ENCODE measurements around the gene VASH2. TPM values are rescaled to one million over a fixed set of nuclear protein-coding genes. Genes with fewer than 3 reads are reported as not detected.
A peak's percentile ranks its signal among the peaks of the same experiment; 100 is the strongest.

Gene VASH2
- total RNA-seq, 1 experiment from 2014 or later = 3.2 TPM

DNA sequence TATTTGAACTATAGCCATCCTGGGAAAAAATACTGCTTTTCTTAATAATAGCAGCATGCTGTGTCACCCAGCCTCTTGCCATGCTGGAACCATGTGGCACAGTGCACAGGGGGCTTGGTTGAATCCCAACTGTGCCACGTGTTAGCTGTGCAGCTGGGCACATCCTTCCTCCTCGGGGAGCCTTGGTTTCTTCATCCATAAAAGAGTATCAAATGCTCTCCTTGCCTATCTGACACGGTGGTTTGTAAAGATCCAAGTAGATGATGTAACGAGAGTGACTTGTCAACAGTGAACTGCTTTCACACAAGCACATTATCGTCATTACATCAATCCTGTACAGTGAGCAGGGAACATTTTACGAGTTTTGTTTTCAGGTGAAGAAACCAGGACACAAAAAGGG, 24.4 kb downstream of the VASH2 start:
- intact Hi-C loops (cut with micrococcal nuclease; ENCODE audit: unreplicated experiment) = no loop called here
- BruUV-seq (replicated peaks) = no TSS peak
- Histone ChIP-seq H3K4me3 (ENCODE audit: low read depth, low read length) (no peak overlapping the region), H3K27me3 (replicated peaks; ENCODE audit: control insufficient read depth, insufficient read depth, low read length) (no peaks in the 10 kb centered on the region), H3K9me3 (no peaks in the 10 kb centered on the region), H3K4me1 (no peaks in the 10 kb centered on the region), H3K36me3 (ENCODE audit: control insufficient read depth, insufficient read depth, low read length) (no peaks in the 10 kb centered on the region)
- TF ChIP-seq, protein P1, sequence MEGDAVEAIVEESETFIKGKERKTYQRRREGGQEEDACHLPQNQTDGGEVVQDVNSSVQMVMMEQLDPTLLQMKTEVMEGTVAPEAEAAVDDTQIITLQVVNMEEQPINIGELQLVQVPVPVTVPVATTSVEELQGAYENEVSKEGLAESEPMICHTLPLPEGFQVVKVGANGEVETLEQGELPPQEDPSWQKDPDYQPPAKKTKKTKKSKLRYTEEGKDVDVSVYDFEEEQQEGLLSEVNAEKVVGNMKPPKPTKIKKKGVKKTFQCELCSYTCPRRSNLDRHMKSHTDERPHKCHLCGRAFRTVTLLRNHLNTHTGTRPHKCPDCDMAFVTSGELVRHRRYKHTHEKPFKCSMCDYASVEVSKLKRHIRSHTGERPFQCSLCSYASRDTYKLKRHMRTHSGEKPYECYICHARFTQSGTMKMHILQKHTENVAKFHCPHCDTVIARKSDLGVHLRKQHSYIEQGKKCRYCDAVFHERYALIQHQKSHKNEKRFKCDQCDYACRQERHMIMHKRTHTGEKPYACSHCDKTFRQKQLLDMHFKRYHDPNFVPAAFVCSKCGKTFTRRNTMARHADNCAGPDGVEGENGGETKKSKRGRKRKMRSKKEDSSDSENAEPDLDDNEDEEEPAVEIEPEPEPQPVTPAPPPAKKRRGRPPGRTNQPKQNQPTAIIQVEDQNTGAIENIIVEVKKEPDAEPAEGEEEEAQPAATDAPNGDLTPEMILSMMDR (IDR thresholded peaks at IDR 0.05; ENCODE audit: insufficient read depth in 1 of 2, low read depth in 1 of 2, low read length in 1 of 2, severe bottlenecking in 1 of 2, unreplicated experiment in 1 of 2) = no peak
- no peak for DNase-seq
- Mint-ChIP-seq H3K27ac (ENCODE audit: unreplicated experiment) (no peak overlapping the region), H3K4me3 (ENCODE audit: unreplicated experiment) (no peak overlapping the region), H3K27me3 (ENCODE audit: insufficient read depth, unreplicated experiment) (no peaks in the 10 kb centered on the region), H3K9me3 (ENCODE audit: unreplicated experiment) (no peaks in the 10 kb centered on the region), H3K4me1 (ENCODE audit: low read depth, unreplicated experiment) (no peaks in the 10 kb centered on the region), H3K36me3 (ENCODE audit: insufficient read depth, unreplicated experiment) (no peaks in the 10 kb centered on the region)
- ChIA-PET CTCF (no interaction called here), POLR2A (no interaction called here)

DNA sequence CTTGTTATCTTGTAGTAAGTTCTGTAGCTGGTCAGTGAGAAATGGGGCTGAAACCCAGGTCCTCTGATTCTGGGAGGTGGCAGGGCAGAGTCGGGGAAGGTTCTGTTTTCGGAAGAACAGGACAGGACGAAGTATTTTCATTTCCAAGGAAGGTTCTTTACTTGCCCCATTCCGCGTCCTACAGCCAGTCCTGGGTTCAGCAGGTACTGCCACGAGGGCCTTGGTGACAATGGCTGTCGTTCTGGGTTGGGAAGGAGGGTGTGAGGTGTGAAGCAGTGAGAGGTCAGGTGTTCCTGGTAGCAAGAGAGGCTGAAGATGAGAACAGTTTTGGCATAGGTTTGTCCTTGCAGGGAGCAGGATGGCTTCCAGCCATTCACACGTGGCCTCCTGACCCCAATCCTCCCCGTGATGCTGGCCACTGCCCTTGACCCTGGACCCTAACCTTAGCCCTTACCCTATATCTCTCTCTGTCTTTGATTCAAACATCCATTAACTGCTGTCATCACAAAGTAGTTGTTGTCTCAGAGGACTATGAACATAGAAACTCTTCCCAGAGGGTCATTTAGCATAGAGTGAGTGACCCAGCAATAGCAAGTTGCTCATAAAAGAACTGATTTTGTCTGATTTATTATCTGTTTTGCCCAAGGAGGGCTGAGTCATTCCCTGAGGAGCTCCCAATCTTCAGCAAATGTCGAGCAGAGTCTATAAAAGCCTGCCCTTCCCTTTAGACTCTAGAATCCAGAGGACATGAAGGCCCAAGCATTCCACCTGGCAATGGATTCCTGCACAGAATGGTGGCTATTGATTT, 25.0 kb downstream of the VASH2 start:
- no peaks in the 10 kb centered on the region for H3K9me3 ChIP-seq

GRCh38 chr1:212976586-212976985, 26.2 kb downstream of the VASH2 start:
- TF ChIP-seq, protein P1 (IDR thresholded peaks at IDR 0.05; ENCODE audit: insufficient read depth in 1 of 2, low read depth in 1 of 2, low read length in 1 of 2, severe bottlenecking in 1 of 2, unreplicated experiment in 1 of 2) = no peak
- DNase-seq = no peak
- Mint-ChIP-seq H3K36me3 (ENCODE audit: insufficient read depth, unreplicated experiment) (no peaks in the 10 kb centered on the region), H3K4me1 (ENCODE audit: low read depth, unreplicated experiment) (no peaks in the 10 kb centered on the region), H3K9me3 (ENCODE audit: unreplicated experiment) (no peaks in the 10 kb centered on the region), H3K27me3 (ENCODE audit: insufficient read depth, unreplicated experiment) (no peaks in the 10 kb centered on the region), H3K4me3 (ENCODE audit: unreplicated experiment) (no peak overlapping the region), H3K27ac (ENCODE audit: unreplicated experiment) (peak overlapping the region; percentile 31)
- H3K4me3 ChIP-seq (ENCODE audit: low read depth, low read length) = no peak overlapping the region
- CTCF ChIA-PET = interaction anchor here (0.6 kb wide), 1 partner anchor 29 kb away, joined by 6 read pairs; no protein-coding TSS in a partner anchor
- intact Hi-C loops (cut with micrococcal nuclease; ENCODE audit: unreplicated experiment) = no loop called here
- H3K9me3 ChIP-seq = no peaks in the 10 kb centered on the region
- POLR2A ChIA-PET = no interaction called here
- no peaks in the 10 kb centered on the region for H3K36me3 ChIP-seq (ENCODE audit: control insufficient read depth, insufficient read depth, low read length)
- no peaks in the 10 kb centered on the region for H3K27me3 ChIP-seq (replicated peaks; ENCODE audit: control insufficient read depth, insufficient read depth, low read length)
- H3K4me1 ChIP-seq = no peaks in the 10 kb centered on the region
- BruUV-seq (replicated peaks) = no TSS peak

More for the DNA sequence above, 25.0 kb downstream of the VASH2 start:
- Mint-ChIP-seq H3K27me3 (ENCODE audit: insufficient read depth, unreplicated experiment) (no peaks in the 10 kb centered on the region), H3K36me3 (ENCODE audit: insufficient read depth, unreplicated experiment) (no peaks in the 10 kb centered on the region), H3K27ac (ENCODE audit: unreplicated experiment) (no peak overlapping the region), H3K4me1 (ENCODE audit: low read depth, unreplicated experiment) (no peaks in the 10 kb centered on the region), H3K9me3 (ENCODE audit: unreplicated experiment) (no peaks in the 10 kb centered on the region), H3K4me3 (ENCODE audit: unreplicated experiment) (no peak overlapping the region)
- TF ChIP-seq, protein P1 (IDR thresholded peaks at IDR 0.05; ENCODE audit: insufficient read depth in 1 of 2, low read depth in 1 of 2, low read length in 1 of 2, severe bottlenecking in 1 of 2, unreplicated experiment in 1 of 2) = no peak
- CTCF ChIA-PET = no interaction called here
- intact Hi-C loops (cut with micrococcal nuclease; ENCODE audit: unreplicated experiment) = no loop called here
- POLR2A ChIA-PET = no interaction called here
- Histone ChIP-seq H3K4me1 (no peaks in the 10 kb centered on the region), H3K4me3 (ENCODE audit: low read depth, low read length) (no peak overlapping the region), H3K36me3 (ENCODE audit: control insufficient read depth, insufficient read depth, low read length) (no peaks in the 10 kb centered on the region), H3K27me3 (replicated peaks; ENCODE audit: control insufficient read depth, insufficient read depth, low read length) (no peaks in the 10 kb centered on the region)
- BruUV-seq (replicated peaks) = no TSS peak
- DNase-seq = no peak

All from Caco-2 (cell line).